IMR-90 (cell line): ENCODE measurements around the gene TMX2. TPM values are rescaled to one million over a fixed set of nuclear protein-coding genes. Genes with fewer than 3 reads are reported as not detected.
A peak's percentile ranks its signal among the peaks of the same experiment; 100 is the strongest.

Source experiments
- ATAC-seq: fragments of 200-7000 bp; cut with Tn5 transposase; 2 replicates; pipeline ENCODE4 v1.9.1; 2020; ENCODE audit warnings: low read depth, mild to moderate bottlenecking, moderate library complexity
- BruUV-seq: library from RNA; stranded (reverse); fragments of 400-500 nt; replicated peaks from 2 replicates; lab custom pipeline; 2021; lab: Mats Ljungman, UMichigan
- CTCF ChIA-PET: fragments of 300-600 bp; formaldehyde crosslinking; extraction: SDS; loops from one replicate; lab custom pipeline; 2021; ENCODE audit warnings: antibody characterized with exemption; lab: Yijun Ruan, JAX
- POLR2A ChIA-PET: fragments of 300-600 bp; sonication (Branson Sonifier 250); formaldehyde crosslinking; loops from one replicate; lab custom pipeline; 2022; ENCODE audit warnings: antibody characterized with exemption; ENCODE audit not compliant: unreplicated experiment; lab: Charles Lee
- DNase-seq: peaks from one replicate; pipeline ENCODE4 v3.0.0; 2013
- H2AFZ ChIP-seq: replicated peaks from 2 replicates; pipeline ENCODE3; 2013; ENCODE audit warnings: low read length, mild to moderate bottlenecking; ENCODE audit not compliant: poor library complexity
- H2AK5ac ChIP-seq: 2 replicates; pipeline ENCODE4 v1.6.1; 2013; ENCODE audit warnings: low read depth, low read length, inconsistent platforms
- H2AK9ac ChIP-seq: replicated peaks from 2 replicates; pipeline ENCODE3; 2013; ENCODE audit warnings: mild to moderate bottlenecking, low read depth, low read length, moderate library complexity; ENCODE audit not compliant: poor library complexity
- H2BK120ac ChIP-seq: 2 replicates; pipeline ENCODE4 v1.6.1; 2013; ENCODE audit warnings: low read depth, low read length, inconsistent platforms
- H2BK15ac ChIP-seq: 3 replicates; pipeline ENCODE4 v1.6.1; 2013; ENCODE audit warnings: low read depth, low read length, inconsistent platforms
- H2BK20ac ChIP-seq: 2 replicates; pipeline ENCODE4 v1.6.1; 2013; ENCODE audit warnings: low read depth, mild to moderate bottlenecking, inconsistent platforms, low read length, moderate library complexity
- H2BK5ac ChIP-seq: 2 replicates; pipeline ENCODE4 v1.6.1; 2013; ENCODE audit warnings: mild to moderate bottlenecking, low read depth, low read length, inconsistent platforms; ENCODE audit not compliant: poor library complexity, severe bottlenecking
- H3K14ac ChIP-seq: replicated peaks from 2 replicates; pipeline ENCODE4 v1.6.1; 2013; ENCODE audit warnings: low read depth, low read length, inconsistent platforms
- H3K18ac ChIP-seq: 2 replicates; pipeline ENCODE4 v1.6.1; 2013; ENCODE audit warnings: low read depth, low read length, control low read depth
- H3K23ac ChIP-seq: 2 replicates; pipeline ENCODE4 v1.6.1; 2013; ENCODE audit warnings: low read depth, low read length, inconsistent platforms
- H3K27ac ChIP-seq: 2 replicates; pipeline ENCODE4 v1.5.1; 2013; ENCODE audit warnings: mild to moderate bottlenecking, control low read depth, low read length; ENCODE audit not compliant: insufficient read depth
- H3K27me3 ChIP-seq: 2 replicates; pipeline ENCODE4 v1.6.1; 2013; ENCODE audit warnings: low read length; ENCODE audit not compliant: control insufficient read depth, insufficient read depth
- H3K36me3 ChIP-seq: 2 replicates; pipeline ENCODE4 v1.6.1; 2013; ENCODE audit warnings: low read length, mixed read lengths; ENCODE audit not compliant: control insufficient read depth, insufficient read depth
- H3K4ac ChIP-seq: 2 replicates; pipeline ENCODE4 v1.6.1; 2013; ENCODE audit warnings: low read depth, low read length, inconsistent platforms
- H3K4me1 ChIP-seq: 2 replicates; pipeline ENCODE4 v1.6.1; 2013; ENCODE audit warnings: low read length, mixed read lengths; ENCODE audit not compliant: control insufficient read depth, insufficient read depth
- H3K4me2 ChIP-seq: 2 replicates; pipeline ENCODE4 v1.6.1; 2013; ENCODE audit warnings: low read depth, mild to moderate bottlenecking, control low read depth, low read length, moderate library complexity
- H3K4me3 ChIP-seq: 2 replicates; pipeline ENCODE4 v1.5.1; 2013; ENCODE audit warnings: low read depth, mild to moderate bottlenecking, control low read depth, low read length, moderate library complexity; ENCODE audit not compliant: insufficient read depth
- H3K56ac ChIP-seq: 2 replicates; pipeline ENCODE4 v1.6.1; 2013; ENCODE audit warnings: low read length, inconsistent platforms; ENCODE audit not compliant: insufficient read depth; ENCODE audit errors: extremely low read depth
- H3K79me1 ChIP-seq, 2 experiments: 2 replicates each; pipeline ENCODE4 v1.6.1; 2013; ENCODE audit warnings: low read length in 2 of 2, inconsistent platforms in 1 of 2, low read depth in 1 of 2
- H3K9ac ChIP-seq: 2 replicates; pipeline ENCODE4 v1.6.1; 2013; ENCODE audit warnings: low read depth, low read length, control low read depth
- H3K9me1 ChIP-seq: 2 replicates; pipeline ENCODE4 v1.6.1; 2013; ENCODE audit warnings: low read length, inconsistent platforms; ENCODE audit not compliant: insufficient read depth
- H3K9me3 ChIP-seq: 2 replicates; pipeline ENCODE4 v1.6.1; 2013; ENCODE audit warnings: low read length; ENCODE audit not compliant: control insufficient read depth, insufficient read depth
- H4K20me1 ChIP-seq: 2 replicates; pipeline ENCODE4 v1.6.1; 2013; ENCODE audit warnings: low read length, inconsistent platforms; ENCODE audit not compliant: insufficient read depth
- H4K5ac ChIP-seq: 2 replicates; pipeline ENCODE4 v1.6.1; 2013; ENCODE audit warnings: mild to moderate bottlenecking, low read depth, low read length, control low read depth
- H4K8ac ChIP-seq, 2 experiments: 2 replicates each; pipeline ENCODE4 v1.6.1; 2013; ENCODE audit warnings: low read depth in 2 of 2, low read length in 2 of 2, control low read depth in 1 of 2, inconsistent platforms in 1 of 2
- H4K91ac ChIP-seq: 2 replicates; pipeline ENCODE4 v1.6.1; 2013; ENCODE audit warnings: low read depth, low read length, inconsistent platforms; ENCODE audit not compliant: insufficient read depth
- CEBPB ChIP-seq: IDR thresholded peaks from 2 replicates; pipeline ENCODE4 v1.6.1; 2012; ENCODE audit warnings: low read depth, low read length, improper control_type of control experiment
- CHD1 ChIP-seq: IDR thresholded peaks from 2 replicates; pipeline ENCODE4 v1.6.1; 2012; ENCODE audit warnings: low read depth, low read length, improper control_type of control experiment
- CTCF ChIP-seq: conservative IDR thresholded peaks from 2 replicates; pipeline ENCODE4 v1.5.1; 2012; ENCODE audit warnings: mild to moderate bottlenecking, low read depth, low read length, improper control_type of control experiment
- ELK1 ChIP-seq: fragments of 150-350 bp; IDR thresholded peaks from 2 replicates; pipeline ENCODE4 v1.6.1; 2016; ENCODE audit warnings: low read depth, mild to moderate bottlenecking, low read length, moderate library complexity, borderline replicate concordance
- MAFK ChIP-seq: IDR thresholded peaks from 2 replicates; pipeline ENCODE4 v1.6.1; 2012; ENCODE audit warnings: low read depth, low read length, improper control_type of control experiment
- MAZ ChIP-seq: IDR thresholded peaks from 2 replicates; pipeline ENCODE4 v1.6.1; 2012; ENCODE audit warnings: low read depth, mild to moderate bottlenecking, low read length, improper control_type of control experiment, moderate library complexity, borderline replicate concordance
- MXI1 ChIP-seq: IDR thresholded peaks from 2 replicates; pipeline ENCODE4 v1.6.1; 2012; ENCODE audit warnings: low read depth, mild to moderate bottlenecking, low read length, moderate library complexity, borderline replicate concordance
- NFE2L2 ChIP-seq: fragments of 150-350 bp; IDR thresholded peaks from 2 replicates; pipeline ENCODE4 v1.6.1; 2016; ENCODE audit warnings: low read depth, mild to moderate bottlenecking, low read length
- POLR2A ChIP-seq: IDR thresholded peaks from 2 replicates; pipeline ENCODE4 v1.6.1; 2012; ENCODE audit warnings: mild to moderate bottlenecking, low read depth, low read length
- RFX5 ChIP-seq: IDR thresholded peaks from 2 replicates; pipeline ENCODE4 v1.8.0; 2012; ENCODE audit warnings: low read depth, mild to moderate bottlenecking, low read length, moderate library complexity
- SMC3 ChIP-seq: fragments of 150-350 bp; IDR thresholded peaks from 2 replicates; pipeline ENCODE4 v1.6.1; 2016; ENCODE audit warnings: low read depth, mild to moderate bottlenecking, antibody characterized with exemption, low read length, moderate library complexity
- USF2 ChIP-seq: fragments of 150-350 bp; IDR thresholded peaks from 2 replicates; pipeline ENCODE4 v1.6.1; 2017; ENCODE audit warnings: mild to moderate bottlenecking, antibody characterized with exemption, low read length, low read depth
- WGBS, 2 experiments: methylation state at CpG; one replicate each; pipeline versions ENCODE4 v1.1.5 to v1.1.7; 2013; ENCODE audit warnings: missing lambda C conversion rate in 2 of 2; ENCODE audit not compliant: insufficient read length in 1 of 2; ENCODE audit errors: extremely low coverage in 2 of 2; 5-methylcytosine and 5-hydroxymethylcytosine counted together
- dilution Hi-C: fragments of 300-500 bp; cut with HindIII; formaldehyde crosslinking; loops from one replicate; pipeline ENCODE4 v1.14.3; 2018; ENCODE audit warnings: low sequenced_read_pairs; ENCODE audit not compliant: unreplicated experiment
- in situ Hi-C: fragments of 300-500 bp; cut with MboI; formaldehyde crosslinking; loops from 3 replicates; pipeline ENCODE4 v1.14.3; 2019; ENCODE audit warnings: low sequenced_read_pairs, inconsistent platforms, mixed read lengths
- intact Hi-C: fragments of 100-400 bp; cut with micrococcal nuclease; formaldehyde crosslinking; loops from 2 replicates; pipeline ENCODE4 v1.10.0; 2022
- polyA plus RNA-seq, 3 experiments: library from polyadenylated mRNA; depleted of rRNA; stranded (reverse); fragments of >200 nt; gene quantifications; 2 replicates each; pipeline ENCODE4 v1.2.3, GENCODE V29; 2012; ENCODE audit warnings: low replicate concordance in 1 of 3
- total RNA-seq: library from RNA; depleted of rRNA; stranded (reverse); fragments of >200 nt; gene quantifications from 2 replicates; pipeline ENCODE4 v1.2.3, GENCODE V29; 2012

TMX2 gene
- total and polyA plus RNA-seq, 2 of the 4 experiments (the other 2 are of a cell fraction): 60.3 to 103 TPM

- Histone ChIP-seq H2BK20ac (no peak within 1 kb of the TSS), H2BK15ac (no peak within 1 kb of the TSS), H3K4me3 (peak within 1 kb of the TSS; percentile 63), H4K8ac (peak within 1 kb of the TSS; percentile 76 to 99), H4K91ac (peak within 1 kb of the TSS; percentile 77), H2AK5ac (peak within 1 kb of the TSS; percentile 78), H4K5ac (peak within 1 kb of the TSS; percentile 74), H3K36me3 (peaks cover 41% of the 10 kb centered on the region), H3K4me2 (peak within 1 kb of the TSS; percentile 97), H3K18ac (no peak within 1 kb of the TSS; the same call in 1 of the 2 replicates), H2BK120ac (peak within 1 kb of the TSS; percentile 17; the same call in 1 of the 2 replicates), H3K56ac (peak within 1 kb of the TSS; percentile 83), H3K4me1 (peaks cover 2% of the 10 kb centered on the region; the same call in 1 of the 2 replicates), H3K27me3 (no peaks in the 10 kb centered on the region), H3K14ac (peak within 1 kb of the TSS; percentile 95), H3K9me3 (no peaks in the 10 kb centered on the region), H3K23ac (peak within 1 kb of the TSS; percentile 91), H4K20me1 (no peaks in the 10 kb centered on the region), H3K9me1 (0 out of 2 replicates have a peak, but pooled peaks cover 3% of the 10 kb centered on the region), H2AK9ac (peak within 1 kb of the TSS; percentile 98), H3K27ac (peak within 1 kb of the TSS; percentile 86), H3K9ac (peak within 1 kb of the TSS; percentile 80), H3K4ac (peak within 1 kb of the TSS; percentile 92), H3K79me1 (peaks cover 29 to 42% of the 10 kb centered on the region in 2 experiments), H2BK5ac (peak within 1 kb of the TSS; percentile 75), H2AFZ (peak within 1 kb of the TSS; percentile 94)
- peak; percentile 98 for DNase-seq
- 3% methylated on average over 6 of the region's 75 CpGs; no CpG with 5 or more reads in 1 of the 2 experiments for WGBS, 2 experiments
- in situ Hi-C loops: loop anchor here (10.0 kb wide), 1 partner anchor 773 kb away; no protein-coding TSS in a partner anchor
- ChIA-PET POLR2A (interaction anchor here (0.6 to 1.2 kb wide), 2 partner anchors 20 to 58 kb away, joined by 4 to 5 read pairs; no protein-coding TSS in a partner anchor), CTCF (no interaction called here)
- peak; percentile 97 for ATAC-seq
- dilution Hi-C loops: no loop called here
- intact Hi-C loops: loop anchor here (2.0 to 10.0 kb wide), 3 partner anchors 37 to 771 kb away; no protein-coding TSS in a partner anchor
- BruUV-seq: no TSS peak
- TF ChIP-seq MXI1: peak; percentile 97
- TF ChIP-seq POLR2A: peak; percentile 88
- TF ChIP-seq MAZ: peak; percentile 87
- no peak for TF ChIP-seq CTCF
- TF ChIP-seq NFE2L2: no peak
- no peak for TF ChIP-seq MAFK
- peak; percentile 29 for TF ChIP-seq SMC3
- peak; percentile 20; the same call in 1 of the 2 replicates for TF ChIP-seq CEBPB
- TF ChIP-seq USF2: peak; percentile 95
- no peak for TF ChIP-seq ELK1
- peak; percentile 98 for TF ChIP-seq CHD1
- peak; percentile 95 for TF ChIP-seq RFX5
These were observed 29.0 kb downstream of the TMX2 start, which contains the start of gene SELENOH for GRCh38 chr11:57741132-57742086. Gene SELENOH (plus strand): TSS chr11:57741491. CDS start chr11:57741596, 105 bp downstream.
